HG03469 (cell line): ENCODE results near the gene LBHD2.
"Not testable (repeated sequence)": the region's sequence is repeated elsewhere in the genome, so short reads cannot be mapped to it uniquely, and the experiment has no call there.

Experiments
- ATAC-seq: cut with Tn5 transposase; IDR thresholded peaks from one replicate; pipeline ENCODE4 v1.9.1; 2021; ENCODE audit warnings: mild to moderate bottlenecking, moderate library complexity, moderate number of reproducible peaks; ENCODE audit not compliant: unreplicated experiment

LBHD2 gene

DNA sequence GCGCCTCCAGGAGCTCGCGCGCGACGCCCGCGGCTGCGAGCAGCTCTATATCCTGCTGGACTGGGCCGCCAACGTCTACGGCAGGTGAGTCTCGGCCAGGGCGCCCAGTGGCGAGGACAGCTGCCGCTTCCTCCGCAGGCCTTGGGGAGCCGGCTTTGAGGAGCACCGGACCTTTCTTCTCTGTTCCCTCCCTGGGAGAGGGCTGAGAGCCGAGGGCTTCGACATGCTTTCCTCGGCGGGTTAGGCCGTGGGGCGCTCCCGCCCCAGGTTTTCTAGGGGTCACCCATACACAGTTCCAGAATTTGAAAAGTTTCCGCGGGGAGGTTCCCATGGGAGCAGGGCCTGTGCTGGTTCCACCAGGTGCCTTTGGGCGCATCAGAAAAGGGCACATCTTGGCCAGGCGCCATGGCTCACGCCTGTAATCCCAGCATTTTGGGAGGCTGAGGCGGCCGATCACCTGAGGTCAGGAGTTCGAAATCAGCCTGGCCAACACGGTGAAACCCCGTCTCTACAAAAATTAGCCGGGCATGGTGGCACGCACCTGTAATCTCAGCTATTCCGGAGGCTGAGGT, 18.8 kb downstream of the LBHD2 start:
- no peak for ATAC-seq

DNA sequence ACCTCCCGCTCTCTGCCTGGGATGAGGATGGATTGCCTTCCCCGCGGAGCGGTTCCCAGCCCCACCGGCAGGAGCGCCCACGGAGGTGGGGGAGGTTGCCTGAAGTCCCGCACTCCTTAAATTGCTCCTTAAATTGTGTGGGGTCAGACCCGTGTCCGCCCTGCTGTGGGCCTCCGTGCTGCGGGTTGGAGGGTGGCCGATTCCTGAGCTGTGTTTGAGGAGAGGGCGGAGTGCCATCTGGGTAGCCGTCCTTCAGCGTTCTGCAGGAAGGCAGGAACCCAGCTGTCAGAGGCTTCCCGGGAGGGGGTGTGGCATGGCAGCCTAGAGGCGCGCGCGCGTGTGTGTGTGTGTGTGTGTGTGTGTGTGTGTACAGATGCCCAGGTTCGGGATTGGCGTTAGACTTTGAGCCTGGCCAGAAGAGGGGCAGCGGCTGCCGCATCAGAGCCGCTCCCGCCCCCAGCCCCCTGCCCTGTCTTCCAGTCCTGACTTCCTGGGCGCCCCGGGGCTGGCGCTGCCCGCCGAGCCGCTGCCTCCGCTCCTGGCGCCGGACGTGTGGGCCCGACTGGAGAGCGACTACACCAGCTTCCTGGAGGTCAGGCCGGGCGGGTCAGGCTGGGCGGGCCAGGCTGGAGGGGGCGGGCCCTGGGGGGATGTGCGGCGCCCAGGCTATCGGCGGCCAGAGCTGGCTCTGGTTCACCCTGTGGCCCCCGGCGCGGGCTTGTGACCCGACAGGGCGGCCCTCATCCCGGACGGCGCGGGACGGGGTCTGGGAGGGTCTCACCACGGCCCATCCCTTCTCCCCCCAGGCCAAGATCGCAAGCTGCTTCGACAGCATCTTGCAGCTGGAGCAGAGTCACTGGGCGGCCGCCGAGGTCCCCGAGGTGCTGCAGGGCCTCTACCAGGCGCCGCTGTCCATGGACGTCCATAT, 19.7 kb downstream of the LBHD2 start:
- no peak for ATAC-seq

DNA sequence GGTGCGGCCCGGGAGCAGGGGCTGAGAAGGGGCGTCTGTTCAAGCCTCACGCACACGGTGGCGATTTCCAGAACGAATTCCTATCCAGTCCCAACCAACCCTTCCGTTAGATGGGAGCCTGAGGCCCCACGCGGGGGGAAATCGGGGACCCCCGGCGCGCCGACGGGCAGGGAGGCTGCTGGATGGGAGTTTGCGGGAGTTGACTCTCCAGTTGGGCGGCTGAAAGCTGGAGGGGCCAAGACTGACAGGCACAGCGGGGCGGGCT, 20.3 kb downstream of the LBHD2 start:
- ATAC-seq, result no peak

GRCh38 chr14:103104654-103105452, 20.8 kb downstream of the LBHD2 start:
- no peak for ATAC-seq

GRCh38 chr14:103105580-103106150, 21.7 kb downstream of the LBHD2 start:
- no peak for ATAC-seq

- no peak for ATAC-seq
Observed at GRCh38 chr14:103107455-103107854, 23.4 kb downstream of the LBHD2 start.

DNA sequence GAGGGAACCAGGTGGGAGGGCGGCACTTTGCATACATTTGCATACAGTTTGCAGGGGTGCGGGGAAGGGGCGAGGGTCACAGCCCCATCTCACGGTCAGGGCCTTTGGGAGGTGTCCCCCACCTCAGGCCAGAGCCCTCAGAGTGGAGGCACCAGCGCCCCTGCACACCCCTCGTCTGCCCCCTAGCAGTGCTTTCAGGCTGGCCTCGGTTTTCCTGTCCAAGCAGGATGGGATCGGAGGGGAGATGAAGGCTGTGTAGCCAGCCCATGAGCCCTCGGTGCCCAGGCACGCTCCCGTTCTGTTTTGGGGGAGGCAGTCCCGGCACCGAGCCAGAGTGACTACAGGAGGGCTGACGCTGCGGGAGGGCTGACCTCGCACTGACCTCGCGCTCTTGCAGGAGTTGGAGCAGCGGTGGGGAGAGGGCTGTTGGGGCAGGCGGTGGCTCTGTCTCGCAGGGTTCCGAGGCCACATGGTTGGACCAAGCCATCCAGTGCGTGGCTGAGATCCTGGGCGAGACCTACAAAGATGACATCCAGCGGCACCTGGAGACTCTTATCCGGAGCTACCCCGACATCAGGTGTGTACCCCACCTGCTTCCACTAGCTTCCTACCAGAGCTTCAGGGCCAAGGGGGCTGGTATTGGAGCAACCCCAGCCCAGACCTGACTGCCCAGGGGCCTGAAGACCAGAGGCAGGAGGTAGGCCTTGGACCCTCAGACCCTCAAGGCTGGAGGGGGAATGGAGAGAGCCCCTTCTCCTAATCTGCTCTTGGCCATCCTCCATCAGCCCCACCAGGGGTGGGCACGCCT, 24.1 kb downstream of the LBHD2 start:
- no peak for ATAC-seq

DNA sequence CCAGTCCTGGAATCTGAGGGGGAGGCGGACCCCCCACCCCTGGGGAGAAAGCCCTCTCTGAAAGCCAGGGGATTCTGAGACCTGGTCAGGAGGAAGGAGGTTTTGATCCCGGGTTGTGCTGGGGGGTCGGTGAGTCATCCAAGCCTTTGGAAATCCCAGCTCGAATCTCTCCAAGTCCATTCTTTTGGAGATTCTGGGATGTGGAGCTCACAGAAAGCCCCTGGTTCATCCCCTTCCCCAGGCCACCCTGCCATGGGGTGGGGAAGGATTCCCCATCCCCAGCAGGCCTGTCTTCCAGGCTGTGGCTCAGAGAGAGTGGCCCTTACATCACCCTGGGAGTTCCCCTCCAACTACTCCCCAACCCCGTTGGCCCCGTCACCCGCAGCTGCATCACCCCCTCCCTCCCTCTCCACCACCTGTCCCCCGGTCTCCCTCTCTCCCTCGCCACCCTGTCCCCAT, 24.8 kb downstream of the LBHD2 start:
- no peak for ATAC-seq

DNA sequence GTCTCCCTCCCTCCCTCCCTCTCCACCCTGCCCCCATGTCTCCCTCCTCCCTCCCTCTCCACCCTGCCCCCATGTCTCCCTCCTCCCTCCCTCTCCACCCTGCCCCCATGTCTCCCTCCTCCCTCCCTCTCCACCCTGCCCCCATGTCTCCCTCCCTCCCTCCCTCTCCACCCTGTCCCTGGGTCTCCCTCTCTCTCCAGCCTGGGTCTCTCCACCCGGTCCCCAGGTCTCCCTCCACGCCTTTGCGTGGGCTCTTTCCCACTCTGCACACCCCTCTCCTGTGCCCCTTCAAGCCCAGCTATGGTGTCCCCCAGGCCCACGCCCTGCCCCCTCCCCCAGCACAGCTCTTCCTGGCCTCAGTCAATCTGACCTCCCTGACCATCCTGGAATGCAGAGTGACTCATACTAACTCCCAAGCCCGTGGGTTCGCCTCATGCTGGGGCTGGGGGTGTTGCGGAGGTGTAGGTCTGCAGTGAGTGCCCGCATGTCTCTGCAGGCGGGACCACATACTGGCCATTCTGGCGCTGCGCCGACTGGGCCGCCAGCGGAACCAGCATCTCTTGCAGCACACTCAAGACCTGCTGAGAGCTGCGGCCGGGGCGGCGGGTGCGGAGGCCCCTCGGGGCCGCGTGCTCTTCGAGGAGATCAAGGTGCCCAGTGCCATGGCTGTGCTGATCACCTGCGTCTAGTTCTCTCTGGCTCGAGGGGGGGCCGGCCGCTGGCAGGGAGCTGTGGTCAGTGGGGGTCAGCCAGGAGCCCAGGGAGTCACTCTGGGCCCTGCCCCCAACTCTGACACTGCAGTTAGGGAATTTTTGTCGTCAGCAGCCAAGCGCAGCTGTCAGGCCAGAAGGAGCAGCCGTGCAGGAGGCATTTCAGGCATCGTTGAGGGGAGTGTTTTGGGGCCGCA, 25.8 kb downstream of the LBHD2 start:
- no peak for ATAC-seq

DNA sequence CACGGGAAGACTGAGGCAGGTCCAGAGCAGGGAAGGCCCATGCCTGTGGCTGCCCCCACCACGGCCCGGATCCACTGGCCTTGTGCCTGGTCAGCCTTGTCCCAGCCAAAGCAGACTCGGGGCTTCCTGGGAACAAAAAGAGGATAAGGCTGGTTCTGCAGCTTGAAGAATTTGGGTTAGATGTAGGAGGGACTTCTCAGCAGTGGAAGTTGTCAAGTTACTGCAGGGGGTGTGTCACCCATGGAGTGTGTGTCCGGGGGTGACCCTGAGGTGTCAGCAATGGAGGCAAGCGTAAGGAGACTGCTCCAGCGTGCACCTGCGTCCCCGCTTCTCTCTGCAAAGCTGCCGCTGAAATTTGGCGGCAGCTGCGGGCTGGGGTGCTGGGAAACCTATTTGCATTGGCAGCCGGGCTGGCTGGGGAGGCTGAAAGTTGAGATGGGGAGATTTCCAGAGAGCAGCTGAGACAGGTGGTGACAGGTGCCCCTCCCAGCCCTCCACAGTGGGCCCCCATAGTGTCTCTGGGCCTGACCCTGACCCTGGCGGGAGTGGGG, 26.7 kb downstream of the LBHD2 start:
- no peak for ATAC-seq

GRCh38 chr14:103111232-103111868, 27.3 kb downstream of the LBHD2 start:
- ATAC-seq, result no peak

DNA sequence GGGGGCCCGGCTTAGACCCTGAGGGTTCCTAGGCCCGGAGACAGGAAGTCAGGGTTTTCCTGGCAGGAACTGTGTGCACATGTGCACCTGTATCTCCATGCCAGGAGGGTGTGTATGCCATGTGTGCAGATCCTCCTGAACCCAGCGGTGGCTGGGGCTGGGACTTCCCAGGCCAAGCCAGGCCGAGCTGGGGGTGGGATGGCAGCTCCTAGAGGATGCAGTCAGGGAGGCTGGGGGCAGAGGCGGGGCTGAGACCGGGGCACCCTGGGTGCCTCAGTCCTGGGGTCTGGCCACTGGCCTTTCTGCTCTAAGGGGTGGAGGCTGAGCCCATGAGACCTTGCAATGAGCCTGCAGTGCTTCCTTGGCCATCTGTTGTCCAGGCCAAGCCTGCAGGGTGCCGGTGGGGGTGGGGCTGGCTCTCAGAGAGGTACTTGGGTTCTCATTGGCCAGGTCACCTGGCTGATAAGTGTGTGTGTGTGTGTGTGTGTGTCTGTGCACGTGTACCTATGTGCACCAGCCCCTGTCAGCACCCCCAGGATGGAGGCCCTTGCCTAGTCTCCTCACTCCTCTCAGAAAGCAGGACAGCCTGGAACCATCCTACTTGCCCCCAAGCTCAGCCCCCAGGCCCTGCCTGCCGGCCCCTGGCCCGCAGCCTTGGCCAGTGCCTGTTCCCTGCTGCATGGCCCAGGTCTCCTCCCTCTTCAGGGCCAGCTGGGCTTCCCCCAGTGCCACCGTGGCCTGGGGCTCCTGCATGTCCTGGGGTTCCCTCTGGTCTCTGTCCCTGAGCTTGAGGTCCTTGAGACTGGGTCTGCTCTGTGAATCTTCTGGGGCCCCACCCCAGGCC, 28.6 kb downstream of the LBHD2 start:
- no peak for ATAC-seq

DNA sequence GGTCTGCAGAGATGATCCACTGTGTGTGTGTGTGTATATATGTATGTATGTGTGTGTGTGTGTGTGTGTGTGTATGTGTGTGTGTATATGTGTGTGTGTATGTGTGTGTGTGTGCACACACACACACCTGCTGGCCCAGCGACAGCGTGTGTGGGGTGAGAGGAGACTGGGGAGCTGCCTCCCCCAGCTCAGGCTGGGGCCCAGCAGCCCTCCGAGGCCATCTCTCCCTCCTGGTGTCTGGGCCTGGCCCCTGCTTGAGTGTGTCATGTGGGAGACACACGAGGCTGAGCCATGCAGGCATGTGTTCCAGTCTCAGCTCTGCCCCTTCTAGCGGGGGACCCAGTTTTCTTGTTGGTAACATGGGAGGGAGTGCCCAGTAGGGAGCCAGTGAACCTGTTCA, 29.3 kb downstream of the LBHD2 start:
- no peak for ATAC-seq

GRCh38 chr14:103113774-103114173, 29.8 kb downstream of the LBHD2 start:
- ATAC-seq, result no peak

GRCh38 chr14:103115086-103115679, 31.2 kb downstream of the LBHD2 start:
- ATAC-seq, result not testable (repeated sequence)

GRCh38 chr14:103115845-103116572, 32.0 kb downstream of the LBHD2 start:
- no peak for ATAC-seq

GRCh38 chr14:103116636-103117035, 32.6 kb downstream of the LBHD2 start:
- ATAC-seq, result no peak
